SK-N-SH (cell line): Measurements from ENCODE around the gene LCN6. TPM values are rescaled to one million over a fixed set of nuclear protein-coding genes. Genes with fewer than 3 reads are reported as not detected.
A peak's percentile ranks its signal among the peaks of the same experiment; 100 is the strongest.

Experiments
- CTCF ChIA-PET: fragments of 300-600, 350-600 bp; formaldehyde crosslinking; extraction: SDS; loops from one replicate; lab custom pipeline; 2021; lab: Yijun Ruan, JAX
- POLR2A ChIA-PET: fragments of 350-600 bp; sonication (Branson Sonifier 250); formaldehyde crosslinking; extraction: SDS; loops from one replicate; lab custom pipeline; 2020; ENCODE audit warnings: antibody characterized with exemption, inconsistent platforms; lab: Yijun Ruan, JAX
- DNase-seq: peaks from one replicate; pipeline ENCODE4 v3.0.0; 2012
- H2AFZ ChIP-seq: fragments of 200-600 bp; sonication (generic); 2 replicates; pipeline ENCODE4 v1.8.1; 2016; ENCODE audit warnings: antibody characterized with exemption, mild to moderate bottlenecking, low read depth
- H3F3A ChIP-seq: fragments of 200-600 bp; sonication (generic); replicated peaks from 2 replicates; pipeline ENCODE3; 2016; ENCODE audit warnings: antibody characterized with exemption, mild to moderate bottlenecking; ENCODE audit not compliant: insufficient read depth
- H3K27ac ChIP-seq, 2 experiments: fragments of 200-500 bp in 1 of 2; fragments of 200-600 bp in 1 of 2; sonication (Bioruptor generic) in 1 of 2; sonication (generic), shearing (Covaris generic) in 1 of 2; 2 replicates each; pipeline versions ENCODE4 v1.5.1 to v1.6.1; 2014 to 2016; ENCODE audit warnings: low read depth in 2 of 2, inconsistent platforms in 1 of 2, low read length in 1 of 2, mild to moderate bottlenecking in 1 of 2, mixed read lengths in 1 of 2
- H3K27me3 ChIP-seq: fragments of 200-600 bp; sonication (generic), shearing (Covaris generic); 2 replicates; pipeline ENCODE4 v1.6.1; 2016; ENCODE audit warnings: mixed run types; ENCODE audit not compliant: insufficient read depth
- H3K36me3 ChIP-seq, 2 experiments: fragments of 200-500 bp in 1 of 2; fragments of 200-600 bp in 1 of 2; sonication (Bioruptor generic) in 1 of 2; sonication (generic) in 1 of 2; replicated peaks in 1 of 2; 2 replicates each; pipeline versions ENCODE3 to v1.5.1; 2014 to 2016; ENCODE audit warnings: low read length in 1 of 2, mild to moderate bottlenecking in 1 of 2; ENCODE audit not compliant: insufficient read depth in 2 of 2, control insufficient read depth in 1 of 2
- H3K4me1 ChIP-seq, 2 experiments: fragments of 200-500 bp in 1 of 2; fragments of 200-600 bp in 1 of 2; sonication (Bioruptor generic) in 1 of 2; sonication (generic), shearing (Covaris generic) in 1 of 2; 2 replicates each; pipeline versions ENCODE4 v1.5.1 to v1.6.1; 2014 to 2016; ENCODE audit warnings: low read depth in 1 of 2, low read length in 1 of 2, mixed run types in 1 of 2; ENCODE audit not compliant: insufficient read depth in 2 of 2, control insufficient read depth in 1 of 2
- H3K4me2 ChIP-seq: fragments of 200-600 bp; sonication (generic), shearing (Covaris generic); 2 replicates; pipeline ENCODE4 v1.6.1; 2017; ENCODE audit warnings: mixed run types
- H3K4me3 ChIP-seq, 2 experiments: fragments of 200-500 bp in 1 of 2; fragments of 200-600 bp in 1 of 2; sonication (Bioruptor generic) in 1 of 2; sonication (generic), shearing (Covaris generic) in 1 of 2; 2 replicates each; pipeline versions ENCODE4 v1.5.1 to v1.8.1; 2014 to 2016; ENCODE audit warnings: low read depth in 2 of 2, inconsistent platforms in 1 of 2, low read length in 1 of 2, mild to moderate bottlenecking in 1 of 2, mixed read lengths in 1 of 2, moderate library complexity in 1 of 2
- H3K79me2 ChIP-seq: fragments of 200-600 bp; sonication (generic); 2 replicates; pipeline ENCODE4 v1.8.1; 2017; ENCODE audit warnings: mild to moderate bottlenecking; ENCODE audit not compliant: insufficient read depth
- H3K9ac ChIP-seq: fragments of 200-600 bp; sonication (generic); 2 replicates; pipeline ENCODE4 v1.6.1; 2017; ENCODE audit warnings: mixed run types
- H3K9me2 ChIP-seq: fragments of 200-600 bp; sonication (generic); 2 replicates; pipeline ENCODE4 v1.6.1; 2017; ENCODE audit warnings: mixed run types
- H3K9me3 ChIP-seq: fragments of 200-600 bp; sonication (generic); 2 replicates; pipeline ENCODE4 v1.6.1; 2017; ENCODE audit warnings: mixed run types, mild to moderate bottlenecking, moderate library complexity
- H4K20me1 ChIP-seq: fragments of 200-600 bp; sonication (generic); 2 replicates; pipeline ENCODE4 v1.6.1; 2017; ENCODE audit warnings: mild to moderate bottlenecking, mixed run types; ENCODE audit not compliant: insufficient read depth
- CHD2 ChIP-seq: fragments of 150-350 bp; IDR thresholded peaks from 2 replicates; pipeline ENCODE4 v1.6.1; 2018; ENCODE audit warnings: low read length; ENCODE audit not compliant: partially characterized antibody
- ELF1 ChIP-seq: IDR thresholded peaks from 2 replicates; pipeline ENCODE4 v1.4.0; 2012
- EP300 ChIP-seq, 2 experiments: IDR thresholded peaks; 2 replicates each; pipeline versions ENCODE4 v1.4.0 to v1.6.1; 2012; ENCODE audit warnings: borderline replicate concordance in 1 of 2, low read depth in 1 of 2, low read length in 1 of 2
- EZH2phosphoT487 ChIP-seq: fragments of 200-600 bp; sonication (generic); IDR thresholded peaks from 2 replicates; pipeline ENCODE4 v1.6.1; 2017; ENCODE audit warnings: low read depth, mixed run types, mild to moderate bottlenecking, antibody characterized with exemption, moderate library complexity, borderline replicate concordance
- GABPA ChIP-seq: IDR thresholded peaks from 2 replicates; pipeline ENCODE4 v1.4.0; 2012; ENCODE audit warnings: low read depth, mild to moderate bottlenecking
- MXI1 ChIP-seq: IDR thresholded peaks from 2 replicates; pipeline ENCODE4 v1.6.1; 2012; ENCODE audit warnings: mild to moderate bottlenecking, low read depth, low read length, improper control_type of control experiment
- RFX5 ChIP-seq: IDR thresholded peaks from 2 replicates; pipeline ENCODE4 v1.6.1; 2012; ENCODE audit warnings: mild to moderate bottlenecking, improper control_type of control experiment, low read length
- TCF12 ChIP-seq: IDR thresholded peaks from 2 replicates; pipeline ENCODE4 v1.4.0; 2012
- TEAD4 ChIP-seq: IDR thresholded peaks from 2 replicates; pipeline ENCODE4 v1.4.0; 2012; ENCODE audit warnings: mild to moderate bottlenecking, borderline replicate concordance; ENCODE audit not compliant: insufficient read depth
- WGBS: methylation state at CpG from one replicate; pipeline ENCODE4 v1.1.6; 2017; ENCODE audit warnings: low lambda C conversion rate; 5-methylcytosine and 5-hydroxymethylcytosine counted together
- polyA plus RNA-seq, 3 experiments: library from polyadenylated mRNA; depleted of rRNA; stranded (reverse); fragments of >200 nt; gene quantifications; 2 replicates each; pipeline ENCODE4 v1.2.3, GENCODE V29; 2012
- TF ChIP-seq, protein P1 (sequence below): fragments of 200-600 bp; sonication (generic); IDR thresholded peaks from 2 replicates; pipeline ENCODE4 v1.6.1; 2017; ENCODE audit warnings: antibody characterized with exemption, mild to moderate bottlenecking, moderate library complexity

Gene LCN6
- polyA plus RNA-seq, 1 of the 3 experiments (the other 2 are of a cell fraction) = not detected

DNA sequence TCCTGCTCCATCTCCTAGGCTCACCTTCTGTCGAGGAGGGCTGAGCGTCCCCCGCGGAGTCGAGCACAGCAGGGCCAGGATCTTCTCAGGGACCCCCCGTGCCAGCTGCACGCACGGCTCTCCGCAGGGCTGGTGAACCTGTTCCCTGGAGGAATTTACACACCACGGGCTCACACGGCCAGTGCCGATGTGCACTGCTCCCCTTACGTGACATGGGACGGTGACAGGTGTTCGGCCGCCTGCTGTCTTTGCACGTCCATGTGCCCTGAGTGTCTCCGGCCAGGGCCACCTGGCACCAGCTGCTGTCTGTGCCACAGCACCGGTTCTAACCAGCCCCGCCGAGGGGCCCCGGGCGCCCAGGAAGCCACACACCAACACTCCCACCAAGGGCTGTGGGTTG lies 52.4 kb downstream of the LCN6 start:
- Histone ChIP-seq H4K20me1 (no peaks in the 10 kb centered on the region), H3F3A (no peaks in the 10 kb centered on the region), H3K36me3 (no peaks in the 10 kb centered on the region), H3K9me2 (no peaks in the 10 kb centered on the region), H3K79me2 (no peaks in the 10 kb centered on the region), H3K27me3 (no peaks in the 10 kb centered on the region; the same call in 1 of the 2 replicates)
- CTCF ChIA-PET = interaction anchor here (1.0 to 4.2 kb wide), 5 partner anchors 9 to 212 kb away, joined by 3 to 18 read pairs (median 5); partner anchors contain the start of gene AGPAT2
- POLR2A ChIA-PET = interaction anchor here (0.6 kb wide), 1 partner anchor 31 kb away, joined by 4 read pairs; no protein-coding TSS in a partner anchor
- TF ChIP-seq CHD2 (no peak), MXI1 (no peak), GABPA (no peak), EZH2phosphoT487 (no peak), RFX5 (no peak), TCF12 (no peak), ELF1 (no peak), TEAD4 (no peak)
- TF ChIP-seq, all 33 proteins: peak for 0
- Histone ChIP-seq H3K27ac (peak overlapping the region in 1 of 2 experiments; percentile 64; a peak in 1 of 4 replicates), H3K4me2 (no peak overlapping the region), H3K4me1 (peaks cover 0 to 27% of the 10 kb centered on the region in 2 experiments; a peak in 1 of 4 replicates), H2AFZ (no peak overlapping the region), H3K9me3 (no peaks in the 10 kb centered on the region), H3K4me3 (no peak overlapping the region), H3K9ac (no peak overlapping the region)
- 93% methylated on average over 8 of the region's 23 CpGs for WGBS
- no peak for DNase-seq

DNA sequence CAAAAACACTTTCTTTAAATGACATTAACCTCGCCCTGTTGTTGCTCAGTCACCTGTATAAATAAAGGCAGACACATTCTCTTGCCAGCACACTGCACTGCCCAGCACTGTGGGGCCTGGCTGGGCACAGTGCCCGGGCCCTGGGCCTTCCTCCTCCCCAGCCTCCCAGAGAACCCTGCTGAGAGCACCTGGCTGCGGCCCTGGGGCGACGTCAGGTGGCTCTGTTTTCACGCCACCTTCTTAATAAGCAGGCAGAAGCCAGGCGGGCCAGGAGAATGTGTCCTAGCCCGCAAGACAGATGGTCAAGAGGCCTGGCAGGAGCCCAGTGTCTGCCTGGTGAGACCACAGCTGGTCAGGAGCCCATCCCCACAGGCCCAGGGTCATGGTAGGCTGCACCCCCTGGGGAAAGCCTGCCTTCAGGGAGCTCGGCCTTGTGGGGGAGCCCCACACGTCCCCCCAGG lies 52.9 kb downstream of the LCN6 start:
- 0 out of 4 replicates have a peak, but pooled peaks of 1 of the 2 experiments have one; percentile 20 for TF ChIP-seq EP300 (IDR thresholded peaks at IDR 0.05; ENCODE audit: borderline replicate concordance in 1 of 2, low read depth in 1 of 2, low read length in 1 of 2)
- TF ChIP-seq, protein P1, sequence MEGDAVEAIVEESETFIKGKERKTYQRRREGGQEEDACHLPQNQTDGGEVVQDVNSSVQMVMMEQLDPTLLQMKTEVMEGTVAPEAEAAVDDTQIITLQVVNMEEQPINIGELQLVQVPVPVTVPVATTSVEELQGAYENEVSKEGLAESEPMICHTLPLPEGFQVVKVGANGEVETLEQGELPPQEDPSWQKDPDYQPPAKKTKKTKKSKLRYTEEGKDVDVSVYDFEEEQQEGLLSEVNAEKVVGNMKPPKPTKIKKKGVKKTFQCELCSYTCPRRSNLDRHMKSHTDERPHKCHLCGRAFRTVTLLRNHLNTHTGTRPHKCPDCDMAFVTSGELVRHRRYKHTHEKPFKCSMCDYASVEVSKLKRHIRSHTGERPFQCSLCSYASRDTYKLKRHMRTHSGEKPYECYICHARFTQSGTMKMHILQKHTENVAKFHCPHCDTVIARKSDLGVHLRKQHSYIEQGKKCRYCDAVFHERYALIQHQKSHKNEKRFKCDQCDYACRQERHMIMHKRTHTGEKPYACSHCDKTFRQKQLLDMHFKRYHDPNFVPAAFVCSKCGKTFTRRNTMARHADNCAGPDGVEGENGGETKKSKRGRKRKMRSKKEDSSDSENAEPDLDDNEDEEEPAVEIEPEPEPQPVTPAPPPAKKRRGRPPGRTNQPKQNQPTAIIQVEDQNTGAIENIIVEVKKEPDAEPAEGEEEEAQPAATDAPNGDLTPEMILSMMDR = no peak
- Histone ChIP-seq H3K27ac (peak overlapping the region in 1 of 2 experiments; percentile 64; a peak in 1 of 4 replicates), H3K9me2 (no peaks in the 10 kb centered on the region), H2AFZ (no peak overlapping the region), H3K79me2 (no peaks in the 10 kb centered on the region), H3K36me3 (no peaks in the 10 kb centered on the region), H3K9ac (no peak overlapping the region), H3K9me3 (no peaks in the 10 kb centered on the region), H3K27me3 (no peaks in the 10 kb centered on the region; the same call in 1 of the 2 replicates), H3K4me3 (no peak overlapping the region), H3K4me2 (no peak overlapping the region), H4K20me1 (no peaks in the 10 kb centered on the region), H3F3A (no peaks in the 10 kb centered on the region), H3K4me1 (peaks cover 0 to 27% of the 10 kb centered on the region in 2 experiments; a peak in 1 of 4 replicates)
- WGBS = 78% methylated on average over 4 of the region's 10 CpGs
- DNase-seq = no peak
- ChIA-PET POLR2A (interaction anchor here (0.6 kb wide), 1 partner anchor 32 kb away, joined by 4 read pairs; no protein-coding TSS in a partner anchor), CTCF (interaction anchor here (0.8 to 4.2 kb wide), 9 partner anchors 9 to 212 kb away, joined by 3 to 18 read pairs (median 5); partner anchors contain the start of gene AGPAT2)
